ENCODE measurements around the gene IMPG2. TPM values are rescaled to one million over a fixed set of nuclear protein-coding genes. Genes with fewer than 3 reads are reported as not detected.

IMPG2 gene
- total and polyA plus RNA-seq, 7 donors = 0.05 to 0.64 (median 0.17) TPM

Other genes with a start within 250 kb of the IMPG2 start
- gene SENP7, start 192.6 kb upstream of the IMPG2 start, total RNA-seq = 1 to 10 TPM; 7.7 to 8.7 (median 8.2) TPM
- 1 to 10 TPM; 4.2 to 4.7 (median 4.4) TPM for gene SENP7, start 192.6 kb upstream of the IMPG2 start, polyA plus RNA-seq
- gene TRMT10C, start 241.3 kb upstream of the IMPG2 start, total RNA-seq = 10 to 100 TPM; 23.4 to 34.6 (median 26.8) TPM
- 10 to 100 TPM; 27.8 to 64.0 (median 50.9) TPM for gene TRMT10C, start 241.3 kb upstream of the IMPG2 start, polyA plus RNA-seq

All from psoas muscle (tissue), 7 donors.